HEK293 (cell line): ENCODE results near the gene MAN1C1.
A peak's percentile ranks its signal among the peaks of the same experiment; 100 is the strongest.

Source experiments
- CTCF ChIA-PET: fragments of 350-600 bp; formaldehyde crosslinking; extraction: SDS; loops from one replicate; lab custom pipeline; 2021; ENCODE audit warnings: antibody characterized with exemption; lab: Yijun Ruan, JAX
- POLR2A ChIA-PET: fragments of 300-600 bp; formaldehyde crosslinking; extraction: SDS; loops from one replicate; lab custom pipeline; 2020; ENCODE audit warnings: antibody characterized with exemption, inconsistent platforms; lab: Yijun Ruan, JAX
- H3K27ac ChIP-seq: fragments of 200-500 bp; sonication (Bioruptor generic); 2 replicates; pipeline ENCODE4 v1.5.1; 2014; ENCODE audit warnings: low read depth, low read length, control low read depth, inconsistent platforms; ENCODE audit errors: extremely low read depth
- H3K36me3 ChIP-seq, 2 experiments: fragments of 200-500 bp in 1 of 2; sonication (Bioruptor generic) in 1 of 2; 1 replicate in 1 of 2; 2 replicates in 1 of 2; pipeline ENCODE4 v1.5.1; 2014 to 2017; ENCODE audit warnings: inconsistent platforms in 2 of 2, low read length in 2 of 2; ENCODE audit not compliant: control insufficient read depth in 2 of 2, insufficient read depth in 1 of 2
- H3K4me1 ChIP-seq: fragments of 200-500 bp; sonication (Bioruptor generic); 2 replicates; pipeline ENCODE4 v1.5.1; 2014; ENCODE audit warnings: mild to moderate bottlenecking, low read length, inconsistent platforms; ENCODE audit not compliant: control insufficient read depth, insufficient read depth
- H3K4me3 ChIP-seq: 2 replicates; pipeline ENCODE4 v1.5.1; 2011; ENCODE audit warnings: low read depth, mild to moderate bottlenecking, control low read depth, low read length, moderate library complexity
- H3K9me3 ChIP-seq: fragments of 200-500 bp; sonication (Bioruptor generic); 2 replicates; pipeline ENCODE4 v1.5.1; 2014; ENCODE audit warnings: low read depth, low read length, inconsistent platforms; ENCODE audit not compliant: control insufficient read depth, insufficient read depth
- BCL11A ChIP-seq: fragments of 450-650 bp; formaldehyde crosslinking; IDR thresholded peaks from 2 replicates; pipeline ENCODE4 v1.5.1; 2016; ENCODE audit warnings: low read depth, missing biosample characterization, missing genetic modification characterization
- EGR2 ChIP-seq: fragments of 450-650 bp; formaldehyde crosslinking; IDR thresholded peaks from 2 replicates; pipeline ENCODE4 v1.5.1; 2016; ENCODE audit warnings: low read depth, missing biosample characterization, missing genetic modification characterization
- GLI4 ChIP-seq: fragments of 450-650 bp; formaldehyde crosslinking; IDR thresholded peaks from 2 replicates; pipeline ENCODE4 v1.5.1; 2016; ENCODE audit warnings: missing biosample characterization, missing genetic modification characterization
- KLF8 ChIP-seq: fragments of 450-650 bp; formaldehyde crosslinking; IDR thresholded peaks from 2 replicates; pipeline ENCODE4 v1.5.1; 2016; ENCODE audit warnings: missing biosample characterization, missing genetic modification characterization
- PBX3 ChIP-seq: sonication (generic); formaldehyde crosslinking; IDR thresholded peaks from 2 replicates; pipeline ENCODE4 v1.8.1; 2022; ENCODE audit warnings: mild to moderate bottlenecking, moderate library complexity, missing genetic modification reagents
- REPIN1 ChIP-seq: fragments of 450-650 bp; formaldehyde crosslinking; IDR thresholded peaks from 2 replicates; pipeline ENCODE4 v1.5.1; 2017; ENCODE audit warnings: missing biosample characterization, missing genetic modification characterization, low read depth
- ZBTB21 ChIP-seq: fragments of 450-650 bp; formaldehyde crosslinking; IDR thresholded peaks from 2 replicates; pipeline ENCODE4 v1.5.1; 2017; ENCODE audit warnings: missing biosample characterization, missing genetic modification characterization
- ZFP69B ChIP-seq: fragments of 450-650 bp; formaldehyde crosslinking; IDR thresholded peaks from 2 replicates; pipeline ENCODE4 v1.5.1; 2016; ENCODE audit warnings: missing biosample characterization, missing genetic modification characterization
- ZNF16 ChIP-seq: fragments of 450-650 bp; formaldehyde crosslinking; IDR thresholded peaks from 2 replicates; pipeline ENCODE4 v1.5.1; 2016; ENCODE audit warnings: low read depth, missing biosample characterization, missing genetic modification characterization
- ZNF223 ChIP-seq: fragments of 450-650 bp; formaldehyde crosslinking; IDR thresholded peaks from 2 replicates; pipeline ENCODE4 v1.5.1; 2016; ENCODE audit warnings: missing biosample characterization, missing genetic modification characterization
- ZNF23 ChIP-seq: fragments of 450-650 bp; formaldehyde crosslinking; IDR thresholded peaks from 2 replicates; pipeline ENCODE4 v1.5.1; 2016; ENCODE audit warnings: missing biosample characterization, missing genetic modification characterization, borderline replicate concordance
- ZNF239 ChIP-seq: fragments of 450-650 bp; formaldehyde crosslinking; IDR thresholded peaks from 2 replicates; pipeline ENCODE4 v1.5.1; 2016; ENCODE audit warnings: missing biosample characterization, missing genetic modification characterization
- ZNF350 ChIP-seq: fragments of 450-650 bp; formaldehyde crosslinking; IDR thresholded peaks from 2 replicates; pipeline ENCODE4 v1.5.0; 2017; ENCODE audit warnings: missing biosample characterization, mild to moderate bottlenecking, missing genetic modification characterization
- ZNF404 ChIP-seq: fragments of 450-650 bp; formaldehyde crosslinking; IDR thresholded peaks from 2 replicates; pipeline ENCODE4 v1.5.1; 2017; ENCODE audit warnings: missing biosample characterization, missing genetic modification characterization
- ZNF530 ChIP-seq: fragments of 450-650 bp; formaldehyde crosslinking; IDR thresholded peaks from 2 replicates; pipeline ENCODE4 v1.5.1; 2016; ENCODE audit warnings: low read depth, missing biosample characterization, missing genetic modification characterization
- ZNF544 ChIP-seq: fragments of 450-650 bp; formaldehyde crosslinking; IDR thresholded peaks from 2 replicates; pipeline ENCODE4 v1.5.0; 2017; ENCODE audit warnings: missing biosample characterization, missing genetic modification characterization
- ZNF549 ChIP-seq: fragments of 450-650 bp; IDR thresholded peaks from 2 replicates; pipeline ENCODE4 v1.5.1; 2018; ENCODE audit warnings: missing biosample characterization, missing genetic modification characterization, mild to moderate bottlenecking, inconsistent platforms, moderate library complexity
- ZNF558 ChIP-seq: fragments of 450-650 bp; formaldehyde crosslinking; IDR thresholded peaks from 2 replicates; pipeline ENCODE4 v1.5.1; 2016; ENCODE audit warnings: missing biosample characterization, missing genetic modification characterization
- ZNF585B ChIP-seq: fragments of 450-650 bp; formaldehyde crosslinking; IDR thresholded peaks from 2 replicates; pipeline ENCODE4 v1.5.1; 2016; ENCODE audit warnings: missing biosample characterization, missing genetic modification characterization
- ZNF707 ChIP-seq: fragments of 450-650 bp; formaldehyde crosslinking; IDR thresholded peaks from 2 replicates; pipeline ENCODE4 v1.5.1; 2016; ENCODE audit warnings: missing biosample characterization, missing genetic modification characterization
- ZNF791 ChIP-seq: fragments of 450-650 bp; formaldehyde crosslinking; IDR thresholded peaks from 2 replicates; pipeline ENCODE4 v1.5.1; 2016; ENCODE audit warnings: missing biosample characterization, missing genetic modification characterization
- ZSCAN18 ChIP-seq: fragments of 450-650 bp; formaldehyde crosslinking; IDR thresholded peaks from 2 replicates; pipeline ENCODE4 v1.5.1; 2016; ENCODE audit warnings: missing biosample characterization, missing genetic modification characterization

Gene MAN1C1

GRCh38 chr1:25651036-25651640 is 34.5 kb downstream of the MAN1C1 start:
- H3K4me1 ChIP-seq, result no peaks in the 10 kb centered on the region
- CTCF ChIA-PET, result interaction anchor here (0.7 kb wide), 2 partner anchors 60 to 78 kb away, joined by 3 to 4 read pairs; no protein-coding TSS in a partner anchor
- POLR2A ChIA-PET, result no interaction called here
- H3K4me3 ChIP-seq, result no peak overlapping the region
- H3K36me3 ChIP-seq, result no peaks in the 10 kb centered on the region
- TF ChIP-seq ZNF16 (no peak), ZNF530 (tag by site-specific recombination) (no peak), ZNF350 (tag by site-specific recombination) (no peak), REPIN1 (no peak), GLI4 (tag by site-specific recombination) (no peak), ZNF791 (no peak), ZNF239 (tag by site-specific recombination) (no peak), BCL11A (tag by site-specific recombination) (no peak), ZNF223 (no peak), ZSCAN18 (tag by site-specific recombination) (no peak), ZBTB21 (tag by site-specific recombination) (no peak), ZNF585B (no peak), ZFP69B (no peak), ZNF558 (tag by site-specific recombination) (no peak), ZNF707 (tag by site-specific recombination) (no peak), ZNF549 (tag by site-specific recombination) (no peak), ZNF404 (tag by site-specific recombination) (no peak), PBX3 (no peak), ZNF544 (tag by site-specific recombination) (no peak)
- H3K27ac ChIP-seq, result no peak overlapping the region
- H3K9me3 ChIP-seq, result no peaks in the 10 kb centered on the region

GRCh38 chr1:25651824-25652741 is 35.5 kb downstream of the MAN1C1 start:
- no peak overlapping the region for H3K4me3 ChIP-seq
- H3K4me1 ChIP-seq, result no peaks in the 10 kb centered on the region
- no peaks in the 10 kb centered on the region for H3K36me3 ChIP-seq
- TF ChIP-seq ZNF23 (tag by site-specific recombination) (no peak), KLF8 (tag by site-specific recombination) (no peak), EGR2 (tag by site-specific recombination) (peak; percentile 33; the same call in 1 of the 2 replicates)
- no peaks in the 10 kb centered on the region for H3K9me3 ChIP-seq
- CTCF ChIA-PET, result no interaction called here
- POLR2A ChIA-PET, result no interaction called here
- H3K27ac ChIP-seq, result no peak overlapping the region
